ENCODE data around the gene NPTXR.

Gene NPTXR

DNA sequence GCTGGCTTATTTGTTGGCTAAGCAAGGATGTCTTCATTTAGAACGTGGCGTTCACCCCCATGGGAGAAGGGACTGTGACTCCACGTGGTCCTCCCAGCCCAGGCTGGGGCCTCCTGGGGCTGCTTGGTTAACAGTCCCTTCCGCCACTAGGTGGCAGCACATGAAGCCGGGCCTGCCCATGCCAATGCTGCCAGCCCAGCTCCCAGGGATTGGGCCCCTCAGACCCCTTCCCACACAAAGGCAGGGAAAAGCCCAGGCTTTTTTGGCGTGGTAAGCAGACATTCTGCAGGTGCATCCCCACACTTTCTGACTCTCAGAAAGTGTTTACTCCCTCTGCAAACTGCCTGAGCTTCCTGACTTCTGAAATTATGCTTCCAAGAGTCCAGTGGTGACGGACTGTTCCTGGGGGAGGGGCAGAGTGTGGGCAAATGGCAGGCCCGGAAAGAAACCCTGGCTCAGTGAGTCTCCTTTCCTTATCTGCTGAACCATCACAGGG lies 25.1 kb upstream of the NPTXR start:
- no peak overlapping the region for H3K4me3 ChIP-seq (ENCODE audit: low read depth, low read length)
- TF ChIP-seq, protein P1, sequence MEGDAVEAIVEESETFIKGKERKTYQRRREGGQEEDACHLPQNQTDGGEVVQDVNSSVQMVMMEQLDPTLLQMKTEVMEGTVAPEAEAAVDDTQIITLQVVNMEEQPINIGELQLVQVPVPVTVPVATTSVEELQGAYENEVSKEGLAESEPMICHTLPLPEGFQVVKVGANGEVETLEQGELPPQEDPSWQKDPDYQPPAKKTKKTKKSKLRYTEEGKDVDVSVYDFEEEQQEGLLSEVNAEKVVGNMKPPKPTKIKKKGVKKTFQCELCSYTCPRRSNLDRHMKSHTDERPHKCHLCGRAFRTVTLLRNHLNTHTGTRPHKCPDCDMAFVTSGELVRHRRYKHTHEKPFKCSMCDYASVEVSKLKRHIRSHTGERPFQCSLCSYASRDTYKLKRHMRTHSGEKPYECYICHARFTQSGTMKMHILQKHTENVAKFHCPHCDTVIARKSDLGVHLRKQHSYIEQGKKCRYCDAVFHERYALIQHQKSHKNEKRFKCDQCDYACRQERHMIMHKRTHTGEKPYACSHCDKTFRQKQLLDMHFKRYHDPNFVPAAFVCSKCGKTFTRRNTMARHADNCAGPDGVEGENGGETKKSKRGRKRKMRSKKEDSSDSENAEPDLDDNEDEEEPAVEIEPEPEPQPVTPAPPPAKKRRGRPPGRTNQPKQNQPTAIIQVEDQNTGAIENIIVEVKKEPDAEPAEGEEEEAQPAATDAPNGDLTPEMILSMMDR (IDR thresholded peaks at IDR 0.05; ENCODE audit: low read depth, low read length): peak; percentile 83

DNA sequence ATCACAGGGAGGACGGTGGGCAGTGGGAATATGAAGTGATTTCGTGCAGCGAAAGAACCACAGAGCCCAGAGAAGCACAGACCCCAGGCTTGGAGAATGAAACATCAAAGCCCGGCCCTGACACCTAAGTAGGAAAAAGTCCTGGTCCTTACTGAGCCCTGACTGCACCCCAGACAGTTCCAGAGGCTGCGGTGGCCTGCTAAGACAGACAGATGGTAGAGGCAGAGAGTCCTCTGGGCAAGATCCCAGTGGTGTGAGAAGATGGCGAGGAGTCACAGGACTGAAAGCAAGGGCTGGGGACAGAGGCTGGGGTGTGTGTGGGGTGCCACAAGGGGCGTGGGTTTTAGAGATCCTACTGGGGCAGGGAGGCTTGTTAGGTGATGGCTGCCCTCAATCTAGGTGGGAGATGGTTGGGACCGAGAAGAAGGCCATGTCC lies 24.5 kb upstream of the NPTXR start:
- TF ChIP-seq, protein P1 (IDR thresholded peaks at IDR 0.05; ENCODE audit: low read depth, low read length): no peak
- no peak overlapping the region for H3K4me3 ChIP-seq (ENCODE audit: low read depth, low read length)

DNA sequence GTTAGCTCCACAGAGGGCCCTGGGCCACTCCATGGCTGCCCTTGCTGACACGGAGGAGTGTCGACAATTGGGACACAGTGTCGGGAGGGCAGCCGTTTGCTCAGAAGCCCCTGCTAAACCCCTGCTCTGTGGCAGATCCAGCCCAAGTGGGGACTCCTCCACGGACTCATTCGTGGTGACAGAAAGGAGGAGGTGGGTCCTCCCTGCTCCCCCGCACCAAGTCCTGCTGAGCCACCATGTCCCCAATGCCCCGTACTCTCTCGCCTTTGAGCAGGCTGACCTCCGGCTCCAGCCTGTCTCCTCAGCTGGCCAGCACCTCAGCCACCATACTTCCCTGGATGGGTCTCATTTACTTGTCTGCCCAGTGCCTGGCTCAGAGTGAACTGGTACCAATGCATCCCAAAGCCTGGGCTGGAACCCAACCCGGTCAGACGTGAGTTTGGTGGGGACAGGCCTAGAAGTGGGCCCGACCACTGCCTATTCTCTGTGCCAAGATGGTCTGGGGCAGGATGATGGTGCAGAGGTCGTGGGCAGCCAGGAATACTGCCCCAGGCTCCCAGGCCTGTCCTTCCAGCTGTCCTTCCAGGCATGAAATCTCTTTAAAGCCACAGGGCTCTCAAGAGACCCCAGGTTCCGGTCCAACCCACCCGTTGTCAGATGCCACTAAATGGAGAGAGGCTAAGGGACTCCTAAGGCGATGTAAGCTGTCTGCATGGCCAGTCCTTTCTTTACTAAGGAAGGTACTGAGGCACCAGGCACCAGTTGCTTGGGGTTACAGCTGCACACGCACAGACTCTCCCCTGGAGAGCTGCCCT lies 23.9 kb upstream of the NPTXR start:
- H3K4me3 ChIP-seq (ENCODE audit: low read depth, low read length): no peak overlapping the region
- TF ChIP-seq, protein P1 (IDR thresholded peaks at IDR 0.05; ENCODE audit: low read depth, low read length): no peak

DNA sequence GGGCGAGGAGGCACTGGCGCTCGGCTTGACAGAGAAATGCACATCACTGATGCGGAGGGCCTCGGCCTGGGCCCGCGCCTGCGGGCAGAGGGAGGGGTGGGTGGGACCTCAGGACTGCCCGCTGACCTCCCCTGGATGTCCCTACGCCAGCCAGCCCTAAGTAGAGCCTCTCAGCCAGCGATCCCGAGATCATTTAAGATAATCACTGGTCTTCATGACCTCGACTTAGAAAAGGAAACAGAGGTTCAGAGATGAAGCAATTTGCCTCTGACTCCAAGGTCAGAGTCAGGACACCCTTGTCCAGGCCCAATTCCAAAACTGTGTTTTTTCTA lies 23.3 kb upstream of the NPTXR start:
- TF ChIP-seq, protein P1 (IDR thresholded peaks at IDR 0.05; ENCODE audit: low read depth, low read length): no peak
- no peak overlapping the region for H3K4me3 ChIP-seq (ENCODE audit: low read depth, low read length)

DNA sequence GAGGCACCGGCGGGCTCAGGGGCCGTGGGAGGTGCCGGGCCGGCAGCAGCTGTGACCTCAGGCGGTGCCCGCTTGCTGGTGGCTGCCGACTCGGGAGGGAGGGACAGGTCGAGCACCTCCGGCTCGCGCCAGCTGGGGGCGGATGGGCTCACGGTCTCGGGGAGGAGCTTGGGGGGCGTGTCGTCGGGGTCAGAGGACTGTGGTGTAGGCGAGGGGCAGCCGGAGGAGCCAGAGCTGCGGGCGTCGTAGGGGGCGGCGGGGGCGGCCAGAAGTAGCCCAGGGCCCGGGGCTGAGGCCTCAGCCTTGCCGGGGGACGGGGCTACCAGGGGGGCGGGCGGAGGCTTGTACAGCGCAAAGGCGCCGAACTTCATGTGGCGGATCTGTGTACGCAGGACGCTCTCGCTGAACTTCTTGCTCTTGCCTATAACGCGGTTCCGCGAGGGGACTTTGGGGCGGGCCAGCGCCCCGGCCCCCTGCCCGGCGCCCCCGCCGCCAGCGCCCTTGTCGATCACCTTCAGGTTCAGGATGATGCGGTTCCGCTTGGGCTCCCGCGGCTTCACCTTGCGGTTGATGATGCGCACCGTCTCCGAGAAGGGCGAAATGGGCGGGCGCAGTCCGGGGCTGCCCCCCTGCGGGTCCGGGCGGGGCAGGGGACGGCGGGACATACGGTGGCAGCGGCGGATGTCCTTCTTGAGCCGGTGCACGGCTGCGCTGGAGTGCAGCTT lies 22.7 kb upstream of the NPTXR start:
- TF ChIP-seq, protein P1 (IDR thresholded peaks at IDR 0.05; ENCODE audit: low read depth, low read length): no peak
- no peak overlapping the region for H3K4me3 ChIP-seq (ENCODE audit: low read depth, low read length)

DNA sequence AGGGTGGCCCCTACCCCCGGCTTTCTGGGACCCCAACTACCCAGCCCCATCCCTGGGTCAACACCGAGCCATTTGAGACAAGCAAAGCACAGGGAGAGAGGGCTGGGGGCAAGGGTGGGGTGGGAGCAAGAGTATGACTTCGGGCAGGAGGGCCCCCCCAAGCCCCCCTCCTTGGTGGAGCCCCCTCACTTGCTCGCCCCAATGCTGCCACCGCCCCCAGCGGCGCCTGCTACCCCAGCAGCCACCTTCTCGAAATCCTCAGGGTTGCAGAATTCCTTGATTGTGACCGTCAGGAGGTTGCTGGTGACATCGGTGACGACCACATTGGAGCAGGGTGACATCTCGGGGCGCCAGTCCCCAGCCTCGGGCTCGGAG lies 22.2 kb upstream of the NPTXR start:
- TF ChIP-seq, protein P1 (IDR thresholded peaks at IDR 0.05; ENCODE audit: low read depth, low read length): no peak
- no peak overlapping the region for H3K4me3 ChIP-seq (ENCODE audit: low read depth, low read length)
